Measurements from ENCODE around the gene BTBD6.

Gene BTBD6

GRCh38 chr14:105211758-105212089 lies 36.6 kb upstream of the BTBD6 start:
- DNase-seq = no peak

DNA sequence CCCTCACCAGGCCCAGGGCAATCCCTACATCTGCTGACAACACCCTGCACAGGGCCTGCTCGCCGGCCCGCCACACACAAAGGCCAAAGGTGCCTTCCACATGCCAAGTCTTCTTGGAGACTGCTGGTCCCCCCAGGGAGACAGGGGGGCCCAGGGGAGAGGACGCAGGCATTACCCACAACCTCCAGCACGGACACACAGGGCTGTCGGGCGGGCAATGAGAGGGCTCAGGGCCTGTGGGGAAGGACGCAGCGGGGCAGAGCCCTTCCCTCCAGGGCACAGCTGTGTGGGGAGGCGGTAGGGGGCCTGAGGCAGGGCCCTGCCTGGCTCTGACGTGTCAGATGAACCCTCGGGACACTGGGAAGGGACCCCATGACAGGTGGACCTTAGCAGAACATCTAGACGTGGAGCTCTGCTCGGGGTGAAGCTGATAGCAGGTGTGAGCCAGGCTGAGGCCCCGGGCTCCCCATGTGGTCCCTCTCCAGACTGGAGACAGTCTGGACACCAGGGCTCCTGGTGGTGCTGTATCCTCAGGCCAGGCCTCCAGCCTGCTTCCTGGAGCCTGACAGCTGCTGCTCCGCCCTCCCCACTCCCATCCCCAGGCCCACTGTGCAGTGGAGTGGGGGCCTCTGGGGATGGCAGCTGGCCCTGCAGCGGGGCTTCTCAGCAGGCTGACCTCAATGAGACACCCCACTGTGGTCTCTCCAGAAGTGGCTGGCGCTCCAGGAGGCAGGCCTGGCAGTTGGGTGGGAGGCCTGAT lies 35.6 kb upstream of the BTBD6 start:
- no peak for DNase-seq

- DNase-seq = no peak
These were observed 35.0 kb upstream of the BTBD6 start for GRCh38 chr14:105213361-105213760.

- no peak for DNase-seq
These were observed 33.9 kb upstream of the BTBD6 start for GRCh38 chr14:105214324-105214915.

- no peak for DNase-seq
These were observed 32.7 kb upstream of the BTBD6 start for GRCh38 chr14:105215602-105216001.

DNA sequence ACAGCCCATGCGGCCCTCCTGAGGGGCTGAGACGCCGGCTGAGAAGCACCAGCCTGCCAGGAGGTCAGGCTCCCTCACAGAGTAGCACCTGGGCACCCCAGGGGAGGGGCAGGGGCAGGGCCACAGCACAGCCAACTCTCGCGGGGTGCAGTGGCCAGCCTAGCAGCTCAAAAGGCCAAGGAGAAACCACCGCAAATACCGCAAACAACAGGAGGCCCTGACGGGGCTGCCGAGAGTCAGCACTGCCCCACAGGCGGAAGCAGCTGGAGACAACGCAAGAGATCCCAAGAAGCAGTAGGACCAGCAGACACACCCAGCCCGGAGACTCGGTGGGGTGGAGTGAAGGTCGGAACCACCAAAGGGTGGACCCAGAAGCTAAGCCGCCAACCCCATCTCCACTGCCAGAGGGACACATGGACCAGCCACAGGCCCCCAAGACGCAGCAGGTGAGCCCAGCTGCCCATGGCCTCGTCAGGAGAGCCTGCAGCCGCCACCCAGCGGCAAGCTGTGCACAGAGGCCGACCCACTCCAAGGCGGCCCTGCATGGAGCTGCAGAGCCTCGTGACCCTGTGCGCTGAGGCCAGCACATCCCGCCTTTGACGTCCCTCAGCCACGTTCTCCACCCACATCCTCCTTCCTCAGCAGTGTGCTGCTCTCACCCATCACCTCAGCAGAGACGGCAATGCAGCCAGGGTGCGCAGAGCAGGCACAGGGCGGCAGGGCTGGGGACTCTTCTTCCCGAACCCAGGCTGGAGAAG lies 31.7 kb upstream of the BTBD6 start:
- no peak for DNase-seq

- DNase-seq = no peak
These were observed 30.6 kb upstream of the BTBD6 start for GRCh38 chr14:105217774-105218173.

DNA sequence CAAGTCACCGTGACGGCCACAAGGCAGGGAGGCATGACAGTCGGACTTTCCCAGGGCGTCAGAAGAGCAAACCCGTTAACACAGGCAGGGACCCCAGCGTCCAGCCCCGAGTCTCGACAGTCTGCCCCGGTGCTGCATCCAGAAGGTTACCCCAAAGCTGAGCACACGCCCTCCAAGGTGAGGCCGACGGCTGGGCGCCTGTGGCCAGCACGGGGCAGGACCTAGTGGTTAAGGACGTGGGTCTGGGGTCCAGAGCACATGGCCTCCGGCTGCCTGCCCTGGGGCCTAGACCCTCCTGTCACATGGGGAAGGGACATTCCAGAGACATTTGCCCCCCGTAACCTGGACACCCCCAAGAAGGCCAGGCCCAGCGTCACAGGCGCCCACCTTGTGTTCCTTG lies 29.7 kb upstream of the BTBD6 start:
- DNase-seq = no peak

- DNase-seq = no peak
These were observed 29.2 kb upstream of the BTBD6 start for GRCh38 chr14:105219043-105219612.

DNA sequence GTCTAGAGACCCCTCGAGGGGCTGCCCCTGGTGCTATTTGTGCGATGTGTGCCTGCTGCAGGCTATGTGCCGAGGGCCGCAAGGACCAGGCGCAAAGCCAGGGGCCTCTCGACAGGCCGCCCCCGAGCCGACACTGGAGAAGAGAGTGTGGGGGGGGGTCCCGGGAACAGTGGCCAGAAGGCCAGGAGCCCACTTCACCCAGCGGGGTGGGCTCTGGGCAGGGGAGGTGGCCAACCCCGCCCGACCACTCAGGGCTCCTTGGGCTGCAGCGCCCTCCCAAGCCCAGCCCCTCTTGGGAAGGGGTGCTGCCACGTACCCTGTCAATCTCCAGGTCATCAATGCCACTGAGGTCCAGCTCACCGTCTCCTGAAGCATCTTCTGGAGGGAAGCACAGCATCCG lies 28.6 kb upstream of the BTBD6 start:
- no peak for DNase-seq

GRCh38 chr14:105220699-105221597 lies 27.4 kb upstream of the BTBD6 start:
- DNase-seq = no peak

DNA sequence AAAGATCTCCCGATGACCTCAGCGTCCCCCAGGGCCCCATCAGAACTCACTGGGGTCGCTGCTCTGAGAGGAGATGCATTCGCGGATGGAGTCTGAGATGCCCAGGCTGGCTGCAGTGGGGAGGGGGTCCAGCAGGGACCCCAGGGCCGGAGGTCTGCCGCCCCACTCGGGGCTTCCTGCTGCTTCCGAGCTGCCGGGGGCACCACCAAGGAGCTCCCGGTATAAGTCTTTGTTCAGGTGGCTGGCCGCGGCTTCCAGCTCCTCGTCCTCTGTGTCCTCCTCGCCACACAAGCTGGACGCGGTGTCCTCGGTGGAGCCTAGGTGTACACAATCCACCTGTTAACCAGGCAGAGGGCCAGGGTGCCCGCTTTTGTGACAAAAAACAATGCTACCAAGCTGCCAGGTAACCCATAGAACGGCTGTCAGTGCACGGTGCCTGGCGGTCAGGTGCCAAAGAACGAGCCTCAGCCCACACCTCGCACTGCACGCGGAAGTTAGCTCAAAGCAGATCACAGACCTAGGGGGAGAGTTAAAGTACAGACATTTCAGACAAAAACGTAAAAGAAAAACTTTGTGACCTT lies 26.6 kb upstream of the BTBD6 start:
- DNase-seq = no peak

DNA sequence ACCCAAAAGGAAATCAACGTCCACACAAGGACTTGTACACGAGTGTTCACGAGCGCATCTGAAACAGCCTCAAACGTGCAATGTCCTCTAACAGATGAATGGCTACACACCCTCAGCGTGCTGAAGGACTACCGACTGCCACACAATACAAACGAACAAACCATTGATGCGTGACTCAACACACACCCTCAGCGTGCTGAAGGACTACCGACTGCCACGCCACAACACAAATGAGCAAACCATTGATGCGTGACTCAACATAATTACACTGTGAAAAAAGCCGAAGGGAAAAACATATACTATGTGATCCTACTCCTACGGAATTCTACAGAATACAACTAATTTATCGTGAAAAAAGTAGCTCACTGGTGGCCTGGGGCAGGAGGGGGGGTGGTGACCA lies 25.1 kb upstream of the BTBD6 start:
- no peak for DNase-seq

DNA sequence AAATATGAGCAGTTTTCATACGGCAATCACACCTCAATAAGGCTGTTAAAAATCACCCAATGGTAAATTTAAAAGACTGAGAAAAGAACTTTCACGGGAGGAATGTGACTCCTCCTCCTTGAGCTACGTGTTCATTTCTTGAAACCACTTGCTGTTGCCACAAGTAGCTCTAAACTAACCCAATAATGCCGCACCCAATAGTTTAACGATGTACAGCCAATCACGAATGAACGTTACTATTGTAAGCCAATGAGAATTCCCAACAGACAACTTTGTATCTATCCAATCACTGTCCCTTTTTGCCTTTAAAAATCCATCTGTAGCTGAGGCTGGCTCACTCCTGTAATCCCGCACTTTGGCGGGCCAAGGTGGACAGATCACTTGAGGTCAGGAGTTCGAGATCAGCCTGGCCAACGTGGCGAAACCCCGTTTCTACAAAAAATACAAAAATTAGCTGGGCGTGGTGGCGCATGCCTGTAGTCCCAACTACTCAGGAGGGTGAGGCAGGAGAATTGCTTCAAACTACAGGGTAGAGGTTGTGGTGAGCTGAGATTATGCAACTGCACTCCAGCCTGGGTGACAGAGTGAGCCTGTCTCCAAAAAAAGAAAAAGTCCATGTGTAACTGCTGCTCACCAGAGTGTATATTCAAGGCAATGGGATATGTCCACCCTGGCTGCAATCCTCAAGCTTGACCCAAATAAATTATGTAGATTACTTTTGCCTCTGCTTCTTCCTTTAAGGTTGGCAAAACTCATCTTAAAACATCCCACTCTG lies 24.4 kb upstream of the BTBD6 start:
- no peak for DNase-seq

GRCh38 chr14:105224845-105225570 lies 23.3 kb upstream of the BTBD6 start:
- no peak for DNase-seq

DNA sequence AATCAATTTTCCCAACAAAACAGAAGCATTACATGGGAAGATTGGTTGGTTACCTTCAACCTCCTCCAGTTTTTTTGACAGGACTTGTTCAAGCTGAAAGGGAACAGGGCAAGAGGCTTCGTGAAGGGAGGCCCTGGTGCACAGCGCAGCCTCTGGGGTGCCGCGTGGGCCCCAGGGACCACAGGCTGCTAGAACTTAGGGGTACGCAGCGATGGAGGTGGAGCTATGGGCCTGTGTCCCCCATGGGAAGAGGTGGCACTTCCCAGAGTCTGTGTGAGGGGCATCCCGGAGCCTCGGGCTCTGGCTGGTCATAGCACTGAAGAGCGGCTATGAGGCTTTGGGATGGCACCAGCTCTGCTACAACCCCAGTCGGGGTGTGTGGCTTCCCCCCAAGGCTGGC lies 22.1 kb upstream of the BTBD6 start:
- DNase-seq = no peak

GRCh38 chr14:105227346-105227745 lies 21.0 kb upstream of the BTBD6 start:
- DNase-seq = no peak

GRCh38 chr14:105228562-105228961 lies 19.8 kb upstream of the BTBD6 start:
- no peak for DNase-seq

DNA sequence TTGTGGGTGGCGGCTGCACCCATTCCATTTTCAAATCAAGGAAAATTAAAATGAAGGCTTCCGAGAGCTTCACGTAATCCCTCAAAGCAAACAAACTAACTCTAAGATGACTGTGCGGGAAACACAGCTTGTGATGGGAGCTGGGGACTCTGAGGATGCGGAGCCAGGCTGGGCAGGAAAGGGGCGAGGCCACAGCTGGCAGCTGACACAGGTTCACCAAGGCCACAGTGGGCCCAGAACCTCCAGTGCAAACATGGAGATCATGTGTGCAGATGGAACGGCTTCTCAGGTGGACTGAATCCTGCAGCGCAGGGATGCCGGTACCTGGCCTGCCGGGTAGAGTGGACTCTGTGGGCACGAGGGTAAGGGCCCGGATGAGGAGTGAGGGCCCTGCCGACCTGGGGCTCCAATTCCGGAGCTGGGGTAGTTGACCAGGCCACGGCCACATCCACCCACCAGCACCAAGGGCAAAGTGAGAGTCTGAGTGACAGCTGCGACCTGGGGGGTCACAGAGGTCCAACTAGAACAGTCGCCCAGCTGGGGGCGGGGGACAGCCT lies 19.2 kb upstream of the BTBD6 start:
- no peak for DNase-seq

DNA sequence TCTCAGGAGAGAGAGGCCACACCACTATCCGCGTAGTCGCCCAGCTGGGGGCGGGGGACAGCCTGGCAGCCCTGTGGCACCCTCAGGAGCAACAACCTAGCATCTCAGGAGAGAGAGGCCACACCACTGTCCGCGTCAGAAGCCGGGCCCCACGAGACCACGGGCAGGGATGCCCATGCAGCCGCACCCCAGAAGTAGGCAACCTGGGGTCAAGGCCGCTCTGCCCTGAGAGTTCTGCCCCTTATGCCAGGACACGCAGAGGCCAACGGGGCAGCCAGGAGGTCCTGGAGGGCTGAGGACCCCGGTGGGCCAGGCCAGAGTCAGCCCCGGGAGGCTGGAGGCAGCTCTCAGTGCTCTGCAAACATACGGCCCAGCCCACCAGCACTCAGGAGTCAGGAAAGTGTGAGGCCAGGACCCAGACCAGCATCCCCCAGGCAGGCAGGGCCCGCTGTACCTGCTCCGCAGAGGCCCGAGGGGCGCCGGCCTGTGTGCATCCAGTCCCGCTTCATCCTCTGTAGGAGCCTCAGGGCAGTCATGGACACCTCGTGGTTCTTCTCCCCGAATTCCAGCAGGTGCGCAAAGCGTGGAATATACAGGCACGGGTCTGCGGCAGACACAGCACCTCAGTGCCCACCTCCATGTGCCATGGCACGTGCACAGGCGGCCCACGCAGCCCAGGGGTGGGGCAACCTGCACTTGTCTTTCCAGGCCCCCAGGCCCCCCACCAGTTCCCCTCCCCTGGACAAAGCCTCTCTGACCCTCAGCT lies 7.3 kb upstream of the BTBD6 start:
- no peak for DNase-seq

Measured in activated effector memory CD4-positive, alpha-beta T cell treated with anti-CD3 and anti-CD28 coated beads, Interleukin-2, amount 50 U/mL, for 16 hours (primary cell).